HG03460 (cell line): ENCODE measurements around the gene DPPA2.
"Not testable (repeated sequence)": the region's sequence is repeated elsewhere in the genome, so short reads cannot be mapped to it uniquely, and the experiment has no call there.

Experiments
- ATAC-seq: cut with Tn5 transposase; IDR thresholded peaks from one replicate; pipeline ENCODE4 v1.9.1; 2021; ENCODE audit not compliant: unreplicated experiment

DPPA2 gene, protein sequence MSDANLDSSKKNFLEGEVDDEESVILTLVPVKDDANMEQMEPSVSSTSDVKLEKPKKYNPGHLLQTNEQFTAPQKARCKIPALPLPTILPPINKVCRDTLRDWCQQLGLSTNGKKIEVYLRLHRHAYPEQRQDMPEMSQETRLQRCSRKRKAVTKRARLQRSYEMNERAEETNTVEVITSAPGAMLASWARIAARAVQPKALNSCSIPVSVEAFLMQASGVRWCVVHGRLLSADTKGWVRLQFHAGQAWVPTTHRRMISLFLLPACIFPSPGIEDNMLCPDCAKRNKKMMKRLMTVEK

GRCh38 chr3:109316162-109316730, at the start of gene DPPA2:
DPPA2 (minus strand) TSS chr3:109316517; CDS start chr3:109314542, 1,975 bp downstream.
- no peak for ATAC-seq

GRCh38 chr3:109364088-109364487, 47.8 kb upstream of the DPPA2 start:
- no peak for ATAC-seq

DNA sequence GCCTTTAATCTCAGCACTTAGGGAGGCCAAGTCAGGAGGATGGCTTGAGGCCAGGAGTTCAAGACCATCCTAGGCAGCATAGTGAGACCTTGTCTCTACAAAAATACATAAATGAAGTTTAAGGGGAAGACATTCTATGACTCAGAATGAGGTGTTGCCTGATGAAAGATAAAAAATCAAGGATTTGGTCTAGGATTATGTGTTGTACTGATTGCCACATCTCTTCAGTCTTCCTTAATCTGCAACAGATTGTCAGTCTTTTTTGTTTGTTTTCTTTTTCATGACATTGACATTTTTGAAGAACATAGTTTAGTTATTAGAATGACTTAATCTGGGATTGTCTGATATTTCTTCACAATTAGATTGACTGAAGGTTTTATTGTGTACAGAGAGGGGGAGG, 47.3 kb upstream of the DPPA2 start:
- ATAC-seq: no peak

- ATAC-seq: no peak
Measured at GRCh38 chr3:109362823-109363222, 46.5 kb upstream of the DPPA2 start.

- ATAC-seq: not testable (repeated sequence)
Measured at GRCh38 chr3:109358809-109359208, 42.5 kb upstream of the DPPA2 start.

DNA sequence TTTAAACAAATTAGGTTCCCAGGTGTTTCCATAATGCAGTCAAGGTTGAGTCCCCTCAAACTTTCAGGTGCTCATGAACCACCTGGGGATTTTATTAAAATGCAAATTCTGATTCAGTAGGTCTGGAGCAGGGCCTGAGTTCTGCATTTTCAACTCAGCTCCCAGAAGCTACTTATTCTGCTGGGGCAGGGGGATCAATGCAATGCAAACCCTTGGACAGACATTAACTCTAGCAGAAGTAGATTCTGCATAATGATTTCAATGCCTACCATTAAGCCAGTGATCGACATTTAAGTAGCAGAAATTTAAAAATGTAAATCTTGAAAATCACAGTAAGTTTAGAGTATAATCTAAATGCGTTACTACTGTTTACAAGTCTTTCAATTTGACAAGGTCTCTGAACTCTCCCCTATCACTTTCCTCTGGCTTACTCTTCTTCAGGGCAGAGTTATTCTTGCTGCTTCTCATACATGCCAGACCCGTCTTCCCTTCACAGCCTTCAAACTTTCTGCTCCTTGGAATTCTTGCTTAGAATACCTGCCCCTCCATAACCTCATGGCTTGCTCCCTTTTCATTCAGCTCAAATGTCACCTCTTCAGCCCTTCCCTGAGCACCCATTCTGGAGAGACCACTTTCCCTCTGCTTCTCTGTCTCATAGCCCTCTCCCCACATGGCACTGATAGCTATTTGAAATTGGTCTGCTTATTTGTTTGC, 40.3 kb upstream of the DPPA2 start:
- no peak for ATAC-seq

DNA sequence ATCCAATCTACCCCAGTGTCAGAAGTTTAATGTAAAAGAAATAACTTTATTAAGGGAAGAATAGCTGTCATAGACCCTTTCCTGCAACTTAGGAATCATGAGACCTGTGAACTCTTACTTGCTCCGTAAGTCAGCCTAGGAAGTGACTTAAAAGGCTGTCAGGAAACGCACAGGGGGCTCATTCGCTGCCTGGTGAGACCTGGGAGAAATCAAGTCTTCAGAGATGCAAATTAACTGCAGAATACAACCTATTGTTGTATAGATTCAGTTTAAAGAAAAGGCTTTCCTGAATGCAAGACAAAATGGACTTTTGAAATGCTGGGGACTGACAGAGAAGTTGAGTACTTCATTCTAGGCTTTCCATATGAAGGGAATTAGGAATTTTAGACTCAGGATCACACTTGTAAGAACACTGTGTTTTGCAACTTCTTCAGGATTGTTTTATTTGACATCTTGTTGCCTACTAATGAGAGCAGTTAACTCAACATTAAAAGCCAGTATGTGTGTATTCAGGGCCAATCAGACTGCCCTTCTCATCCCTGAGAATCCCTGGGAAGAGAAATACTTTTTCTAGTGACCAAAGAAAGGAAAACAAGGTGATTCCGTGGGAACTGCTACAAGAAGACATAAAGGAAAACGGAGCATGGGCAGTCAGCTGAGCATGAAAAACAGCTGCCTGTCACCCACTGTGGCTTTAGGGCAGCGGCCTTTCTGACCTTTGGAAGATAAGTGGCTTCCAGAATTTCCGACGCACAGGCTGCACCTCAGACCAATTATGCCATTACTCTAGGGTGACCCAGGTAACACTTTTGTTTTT, 39.5 kb upstream of the DPPA2 start:
- ATAC-seq: no peak

DNA sequence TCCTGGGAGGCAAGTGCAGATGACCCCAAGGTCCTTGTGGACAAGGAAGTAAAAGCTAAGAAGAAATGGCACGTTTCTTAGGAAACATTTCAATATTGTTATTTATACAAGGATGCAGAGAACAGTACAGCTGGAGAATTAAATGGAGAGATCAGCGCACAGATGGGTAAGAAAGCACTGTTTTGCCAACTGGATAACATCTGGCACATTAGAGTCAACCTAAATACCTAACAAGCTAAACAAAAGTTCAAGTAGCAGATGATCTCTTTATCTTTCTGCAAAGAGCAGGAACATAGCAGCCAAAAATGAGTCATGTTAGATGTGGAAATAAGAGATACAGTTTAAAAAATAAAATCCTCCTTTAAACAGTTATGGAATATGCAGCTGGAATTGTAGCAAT, 36.7 kb upstream of the DPPA2 start:
- ATAC-seq: no peak

DNA sequence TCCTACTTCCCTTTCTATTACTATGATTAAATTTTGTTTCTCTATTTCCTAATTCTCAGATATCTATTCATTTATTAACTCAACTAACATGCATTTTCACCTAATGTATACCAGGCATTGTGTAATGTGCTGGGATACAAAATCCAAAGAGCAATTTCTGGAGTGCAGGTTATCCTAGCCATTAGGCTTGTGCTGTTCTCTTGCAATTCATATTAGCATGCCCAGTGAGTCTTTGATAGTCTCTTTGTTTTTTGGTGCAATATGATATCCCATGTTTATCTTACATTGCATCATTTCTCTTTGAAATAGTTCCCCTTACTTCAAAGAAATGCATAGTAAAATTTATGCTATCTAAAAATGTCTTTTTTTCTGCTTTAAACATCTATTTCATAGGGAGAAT, 34.9 kb upstream of the DPPA2 start:
- ATAC-seq: no peak

DNA sequence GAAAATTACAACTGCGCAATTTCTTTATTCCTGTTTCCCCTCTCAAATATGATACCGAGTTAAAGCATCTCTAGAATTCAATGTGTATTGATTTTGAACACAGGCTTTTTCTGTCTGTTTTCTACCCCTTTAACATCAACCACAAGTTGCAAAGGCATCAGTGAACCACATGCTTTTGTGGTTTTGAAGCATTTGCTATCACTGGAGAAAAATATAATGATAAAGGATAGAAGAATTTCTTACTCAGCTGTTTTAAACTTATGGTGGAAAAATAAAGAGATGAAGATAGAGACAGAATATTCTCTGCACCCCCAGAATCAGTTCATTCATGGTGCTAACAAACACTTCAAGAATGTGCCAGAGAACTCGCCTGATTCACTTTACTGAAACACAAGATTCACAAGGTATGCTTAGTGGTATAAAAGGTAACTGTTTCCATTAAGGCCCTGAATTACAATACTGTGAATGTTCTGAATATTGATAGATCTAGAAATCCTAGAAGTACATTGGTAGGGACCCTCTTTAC, 30.5 kb upstream of the DPPA2 start:
- no peak for ATAC-seq

DNA sequence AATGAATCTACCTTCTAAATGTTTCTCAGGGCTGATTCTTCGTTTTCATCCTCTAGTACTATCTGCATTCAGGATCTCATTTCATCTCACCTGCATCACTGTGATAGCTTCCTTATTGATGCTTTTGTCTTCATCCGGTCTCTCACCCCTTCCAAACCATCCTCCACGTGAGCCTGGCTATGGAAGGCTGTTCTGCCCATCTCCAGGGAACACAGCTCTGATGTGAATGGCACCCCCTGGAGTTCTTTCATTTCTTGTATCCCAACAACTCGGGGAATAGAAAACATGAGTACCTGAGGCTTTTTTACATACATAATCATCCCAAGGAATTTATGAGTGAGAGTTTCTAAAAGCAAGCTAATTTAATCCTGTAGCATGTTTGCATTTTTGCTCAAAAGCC, 29.8 kb upstream of the DPPA2 start:
- no peak for ATAC-seq

DNA sequence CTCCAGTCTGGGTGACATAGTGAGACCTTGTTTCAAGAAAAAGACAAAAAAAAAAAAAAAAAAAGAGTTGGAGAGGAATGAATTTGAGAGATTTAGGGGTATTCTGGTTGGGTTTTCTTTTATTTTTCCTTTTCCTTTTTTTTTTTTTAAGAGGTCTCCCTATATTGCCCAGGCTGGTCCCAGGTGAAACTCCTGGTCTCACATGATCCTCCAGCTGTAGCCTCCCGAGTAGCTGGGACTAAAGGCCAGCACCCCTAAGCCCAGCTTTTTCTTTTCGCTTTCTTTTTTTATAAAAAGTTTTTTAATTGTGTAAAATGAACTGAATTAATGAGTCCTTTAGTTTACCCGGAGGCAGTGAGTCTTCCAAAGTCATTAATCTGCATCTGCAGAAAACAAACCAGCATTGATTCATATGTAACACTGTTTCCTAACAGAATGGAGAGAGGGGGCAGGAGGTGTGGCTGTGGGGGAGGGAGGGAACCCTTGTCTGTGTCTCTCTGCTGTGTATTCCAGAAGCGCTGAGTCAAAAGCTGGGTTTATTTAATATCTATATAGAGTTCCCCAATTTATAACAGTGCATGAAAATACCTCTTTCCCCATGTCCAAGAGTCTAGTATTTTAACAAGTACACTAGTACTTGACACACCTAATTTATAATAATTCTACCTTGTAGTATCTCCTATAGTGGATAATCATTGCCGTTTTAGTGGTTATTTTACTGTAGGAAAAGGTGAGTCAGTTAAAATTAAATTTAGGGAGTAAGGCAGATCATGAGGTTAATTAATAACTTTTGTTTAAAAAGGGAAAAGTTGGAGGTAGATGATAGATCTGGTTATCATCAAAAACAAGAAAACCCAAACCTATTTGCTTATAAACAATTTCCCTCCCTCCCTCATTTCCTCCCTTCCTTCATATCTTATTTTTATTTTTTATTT, 23.7 kb upstream of the DPPA2 start:
- no peak for ATAC-seq

GRCh38 chr3:109339197-109339596, 22.9 kb upstream of the DPPA2 start:
- ATAC-seq: no peak

DNA sequence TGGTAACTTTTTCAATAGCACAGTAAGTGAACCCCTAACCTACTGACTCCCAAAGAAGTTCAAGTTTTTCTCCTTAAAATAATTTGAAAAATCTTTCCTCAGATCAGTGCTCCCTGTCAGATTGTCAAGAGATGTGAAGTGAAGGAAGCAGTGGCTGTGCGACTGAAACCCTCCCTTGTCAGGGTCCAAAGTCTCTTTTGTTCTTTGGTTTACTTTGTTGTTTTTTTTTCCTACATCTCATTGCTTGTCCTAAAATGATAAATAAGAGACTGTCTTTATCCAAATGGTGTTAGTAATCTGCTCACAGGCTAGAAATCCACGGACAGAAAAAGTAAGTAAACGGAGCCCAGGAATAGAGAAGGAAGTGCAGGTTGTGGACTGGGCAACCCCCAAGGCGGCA, 22.0 kb upstream of the DPPA2 start:
- no peak for ATAC-seq

- no peak for ATAC-seq
Measured at GRCh38 chr3:109337393-109337792, 21.1 kb upstream of the DPPA2 start, which contains the start of gene DPPA4. DPPA4 (minus strand) TSS chr3:109337546; CDS start chr3:109337517, 29 bp downstream.

- ATAC-seq: no peak
Measured at GRCh38 chr3:109336291-109336861, 20.1 kb upstream of the DPPA2 start.

DNA sequence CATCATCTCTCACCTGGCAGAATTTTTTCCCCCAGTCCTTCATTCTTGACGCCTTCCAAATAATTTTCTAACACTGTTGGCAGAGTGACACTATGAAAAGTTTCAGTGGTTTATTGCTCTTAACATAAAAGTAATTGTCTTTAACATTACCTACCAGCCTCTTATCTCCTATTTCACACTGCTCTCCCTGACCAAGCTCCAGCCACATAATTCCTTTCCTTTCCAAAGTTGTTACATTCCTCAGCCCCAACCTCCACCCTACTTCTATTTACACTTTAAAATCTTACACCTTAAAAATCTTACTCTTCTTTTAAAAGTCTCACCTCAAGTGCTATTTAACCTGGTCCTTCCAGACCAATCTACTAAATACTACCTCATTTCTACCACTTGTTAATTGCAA, 18.3 kb upstream of the DPPA2 start:
- ATAC-seq: no peak

- no peak for ATAC-seq
Measured at GRCh38 chr3:109331692-109332091, 15.4 kb upstream of the DPPA2 start.

- no peak for ATAC-seq
Measured at GRCh38 chr3:109330405-109330804, 14.1 kb upstream of the DPPA2 start.

DNA sequence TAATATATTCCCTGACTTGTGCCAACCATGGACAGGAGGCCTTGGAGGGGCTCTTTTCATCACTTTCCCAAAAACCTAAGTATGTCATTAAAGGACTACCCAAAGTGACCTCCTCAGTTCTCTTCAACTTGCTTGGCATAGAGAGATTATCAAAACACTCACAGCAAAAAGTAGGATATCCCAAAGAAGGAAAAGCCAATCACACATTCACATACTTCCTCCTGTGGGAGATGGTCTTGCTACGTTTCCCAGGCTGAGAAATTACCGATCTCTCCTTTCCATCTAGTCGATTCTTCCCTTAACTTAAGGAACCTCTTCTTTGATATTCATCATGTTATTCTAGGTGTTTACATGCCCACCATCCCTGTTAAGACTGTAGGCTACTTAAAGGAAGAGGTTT, 11.9 kb upstream of the DPPA2 start:
- ATAC-seq: no peak
